Daoy (cell line): Measurements from ENCODE around the gene ZDHHC6. TPM values are rescaled to one million over a fixed set of nuclear protein-coding genes. Genes with fewer than 3 reads are reported as not detected.
"Not testable (repeated sequence)": the region's sequence is repeated elsewhere in the genome, so short reads cannot be mapped to it uniquely, and the experiment has no call there.

ENCODE experiments used
- DNase-seq: peaks from one replicate; pipeline ENCODE4 v3.0.0-alpha.2; 2015; ENCODE audit warnings: low read depth
- total RNA-seq: library from RNA; depleted of rRNA; stranded (reverse); fragments of >200 nt; shearing (Covaris generic); gene quantifications from 2 replicates; pipeline ENCODE4 v1.2.3, GENCODE V29; 2014

ZDHHC6 gene
- total RNA-seq, 1 experiment from 2014 or later: 26.3 TPM

DNA sequence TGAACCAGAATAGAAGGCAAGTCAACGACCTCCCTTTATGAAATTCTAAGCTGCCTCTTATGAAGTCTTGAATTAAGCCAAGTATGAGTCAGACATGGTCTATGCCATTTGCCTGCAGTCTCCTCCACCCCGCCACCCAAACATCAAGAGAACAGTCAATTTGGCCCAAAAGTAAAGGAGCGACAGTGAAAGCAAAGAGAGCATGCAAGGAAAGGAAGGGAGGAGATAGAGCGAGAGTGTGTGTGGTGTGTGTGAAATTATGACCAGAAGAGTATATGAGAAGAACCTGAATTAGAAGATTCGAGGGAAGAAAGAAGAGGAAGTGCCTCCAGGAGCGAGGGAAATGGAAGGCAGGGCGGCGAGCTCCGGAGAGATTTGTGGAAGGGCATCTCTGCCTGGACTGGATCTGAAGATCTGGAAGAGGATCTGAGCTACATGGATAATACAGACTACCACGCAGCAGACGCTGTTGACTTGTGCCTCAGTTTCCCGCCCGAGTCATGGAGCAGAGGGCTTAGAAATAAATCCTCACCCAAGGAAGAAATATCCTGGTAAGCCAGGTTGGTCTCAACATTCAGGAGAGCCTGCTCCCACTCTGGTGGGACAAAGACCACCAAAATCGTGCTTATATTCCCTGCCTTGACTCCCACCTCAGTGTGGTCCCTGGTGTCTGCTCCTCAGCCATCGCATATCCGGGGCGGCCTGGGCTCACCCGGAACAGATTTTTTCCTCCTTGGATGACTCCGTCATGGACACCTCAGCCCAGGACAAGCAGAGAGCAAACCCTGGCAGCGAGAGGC is 459 bp downstream of the ZDHHC6 start:
- DNase-seq: peak; percentile 6

DNA sequence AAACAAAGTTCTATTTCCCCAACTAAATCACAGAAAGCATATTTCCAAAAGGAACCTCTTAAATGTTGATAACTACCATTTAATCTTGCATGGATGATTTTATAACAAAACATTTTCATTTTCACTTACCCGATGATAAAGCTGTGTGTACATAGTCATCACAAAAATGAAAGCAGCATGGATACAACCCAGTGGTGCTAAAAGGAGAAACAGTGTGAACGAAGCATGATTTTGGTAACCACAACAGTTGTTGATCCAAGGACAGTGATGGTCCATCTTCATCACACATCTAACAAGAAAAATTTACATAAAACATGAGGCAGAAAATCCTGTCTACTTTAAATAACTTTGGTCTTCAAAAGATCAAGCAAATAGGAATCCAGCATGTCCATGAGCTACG is 4.7 kb downstream of the ZDHHC6 start:
- no peak for DNase-seq

DNA sequence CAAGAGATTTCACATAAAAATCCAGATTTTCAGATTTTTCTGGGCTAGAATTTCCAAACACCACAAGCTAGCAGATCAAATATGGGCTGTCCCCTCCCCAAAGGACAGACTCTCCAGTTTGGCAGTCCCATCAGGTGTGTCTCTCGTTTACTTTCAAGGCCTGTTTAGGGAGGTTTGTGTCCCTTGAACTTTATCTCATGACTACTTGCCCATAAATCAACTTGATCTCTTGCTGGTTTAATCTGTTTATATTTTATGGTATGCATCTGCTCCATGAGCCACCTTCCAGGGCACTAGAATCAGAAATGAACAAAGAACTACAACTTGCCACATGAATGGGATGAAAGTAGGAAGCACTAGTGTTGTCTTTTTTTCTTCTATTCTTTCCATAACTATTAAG is 5.2 kb downstream of the ZDHHC6 start:
- DNase-seq: no peak

DNA sequence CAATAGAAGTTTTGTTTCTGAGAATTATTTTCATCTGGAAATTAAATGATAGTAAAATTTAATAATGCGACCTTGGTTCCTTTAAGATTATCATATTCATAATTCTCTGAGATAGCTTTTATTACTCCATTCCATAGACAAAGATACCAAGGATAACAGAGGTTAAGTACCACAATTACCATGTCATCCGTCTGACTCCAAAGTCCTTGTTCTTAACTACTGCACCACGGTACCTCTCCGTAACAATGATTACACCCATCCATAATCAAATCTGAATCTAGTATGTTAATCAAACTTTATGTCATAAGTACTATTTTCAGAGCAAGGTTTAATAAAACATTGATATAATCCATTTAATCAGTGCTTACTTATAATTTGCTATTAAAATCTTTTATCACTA is 8.4 kb downstream of the ZDHHC6 start:
- DNase-seq: no peak

DNA sequence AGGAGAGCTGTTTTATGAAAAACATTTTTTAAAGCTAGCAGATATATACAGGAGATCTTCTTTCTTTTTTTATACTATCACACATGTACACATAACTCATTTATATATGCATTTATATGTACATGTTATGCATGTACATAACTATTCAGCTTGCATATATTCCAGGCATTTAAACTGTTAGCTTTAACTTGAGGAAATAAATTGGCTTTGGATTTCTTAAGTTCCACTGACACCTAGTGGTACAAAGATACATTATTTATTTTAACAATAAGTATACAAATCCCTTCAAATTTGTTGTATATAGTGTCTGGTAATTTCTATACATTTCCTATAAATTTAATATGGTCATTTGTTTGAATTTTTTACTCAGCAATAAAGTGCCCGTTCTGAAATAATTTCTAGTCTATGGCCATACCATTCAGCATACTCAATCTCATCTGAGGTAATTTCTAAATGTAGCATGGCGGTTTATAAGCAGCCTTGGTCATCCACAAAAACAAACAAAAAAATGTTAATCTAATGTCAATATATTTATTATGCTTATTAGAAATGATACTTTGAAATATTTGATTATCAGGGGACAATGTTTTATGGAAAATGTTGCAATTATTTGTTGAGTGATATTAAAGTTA is 11.6 kb downstream of the ZDHHC6 start:
- no peak for DNase-seq

DNA sequence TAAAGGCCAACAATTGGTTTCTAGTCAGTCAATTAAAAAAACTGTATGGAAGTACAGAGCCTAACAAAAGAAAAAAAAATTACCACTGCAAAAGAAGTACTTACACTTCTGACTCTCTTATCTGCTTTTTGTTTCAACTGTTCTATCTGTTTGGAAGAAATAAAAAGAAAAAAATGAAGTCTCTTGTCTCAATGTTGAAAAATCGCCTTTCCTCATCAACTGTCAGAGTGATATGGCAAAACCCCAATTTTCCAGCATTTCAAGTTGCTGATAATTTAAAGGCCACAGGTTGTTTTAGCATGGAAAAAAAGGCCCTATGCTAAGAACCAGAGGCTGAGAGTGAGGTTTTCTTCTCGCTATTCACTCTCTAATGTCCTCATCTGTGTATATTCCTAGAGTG is 13.6 kb downstream of the ZDHHC6 start:
- DNase-seq: no peak

DNA sequence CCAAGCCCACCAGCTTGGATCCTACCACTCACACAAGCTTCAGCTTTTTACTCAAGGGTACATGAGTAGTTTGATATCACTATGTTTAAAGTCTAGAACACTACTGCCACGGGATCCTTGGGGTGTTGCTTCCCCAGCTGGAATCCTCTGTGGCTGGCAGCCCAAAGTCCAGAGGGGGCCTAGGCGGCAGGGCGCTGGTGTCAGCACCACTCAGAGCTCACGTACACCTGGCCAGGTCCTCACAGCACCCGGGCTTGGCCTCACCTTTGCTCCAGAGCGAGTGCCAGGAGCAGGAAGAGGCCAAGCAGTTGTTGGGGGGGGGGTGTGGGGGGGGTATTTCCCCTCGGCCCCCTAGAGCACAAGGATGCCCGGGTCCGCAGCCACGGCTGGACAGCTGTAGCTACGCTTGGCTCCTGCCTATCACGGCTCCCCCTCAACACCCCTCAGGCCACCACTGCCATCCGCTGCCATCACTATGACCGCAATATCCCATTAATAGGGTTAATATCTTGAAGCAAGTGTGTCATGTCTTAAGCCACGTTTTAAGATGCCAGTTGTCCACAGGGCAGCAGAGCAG is 17.0 kb downstream of the ZDHHC6 start:
- DNase-seq: no peak

DNA sequence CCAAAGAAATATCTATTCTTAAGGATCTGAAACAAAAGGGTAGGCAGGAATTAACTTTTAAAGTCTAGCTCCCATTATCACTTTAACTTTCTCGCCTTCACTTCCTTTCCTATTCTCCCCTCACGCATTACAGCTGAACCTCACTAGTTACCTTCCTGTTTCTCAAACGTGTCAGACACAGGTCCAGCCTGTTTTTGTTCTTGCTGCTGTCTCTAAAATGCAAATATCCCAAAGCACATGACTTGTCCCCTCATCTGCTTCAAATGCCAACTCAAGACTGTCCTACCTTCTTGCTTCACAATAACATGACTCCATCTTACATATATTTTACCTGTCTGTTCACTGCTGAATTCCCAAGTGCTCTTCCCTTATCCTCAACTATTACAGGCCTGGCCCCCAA is 17.6 kb downstream of the ZDHHC6 start:
- DNase-seq: no peak

DNA sequence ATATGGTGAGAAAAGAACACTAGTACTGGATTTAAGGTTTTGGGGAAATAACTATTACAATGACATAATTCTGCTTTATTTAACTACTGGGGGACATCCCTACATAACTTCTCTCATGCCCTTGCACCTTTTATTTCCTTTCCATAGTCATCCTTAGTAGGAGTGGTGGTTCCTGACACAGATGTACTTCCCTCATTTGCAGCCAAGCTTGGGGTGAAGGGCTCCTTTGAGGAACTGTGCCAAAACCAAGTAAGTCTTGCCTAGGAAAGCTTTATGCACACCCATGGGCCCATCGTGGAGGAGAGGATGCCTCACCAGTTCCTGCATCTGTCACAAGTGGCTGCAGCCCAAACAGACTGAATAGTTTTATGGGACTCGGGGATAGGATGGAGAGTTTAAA is 20.6 kb downstream of the ZDHHC6 start:
- no peak for DNase-seq

DNA sequence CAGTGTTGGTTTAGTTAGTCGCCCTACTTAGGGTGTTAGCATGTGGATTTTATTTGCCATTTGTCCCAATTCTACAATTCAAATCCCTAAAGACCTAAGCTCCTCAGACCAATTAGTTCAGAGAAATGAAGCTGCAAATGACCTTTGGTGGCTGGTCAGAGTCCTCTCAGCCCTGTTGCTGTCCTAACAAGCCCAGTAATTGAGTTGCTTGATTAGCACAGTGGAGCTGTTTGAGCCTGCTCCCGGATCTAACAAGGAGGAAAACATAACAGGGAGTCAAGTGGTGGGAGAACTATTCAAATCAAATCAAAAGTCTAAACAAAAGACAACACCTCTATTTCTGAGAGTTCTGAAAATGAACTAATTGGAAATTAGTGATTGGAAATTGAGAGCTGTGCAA is 22.1 kb downstream of the ZDHHC6 start:
- DNase-seq: no peak

DNA sequence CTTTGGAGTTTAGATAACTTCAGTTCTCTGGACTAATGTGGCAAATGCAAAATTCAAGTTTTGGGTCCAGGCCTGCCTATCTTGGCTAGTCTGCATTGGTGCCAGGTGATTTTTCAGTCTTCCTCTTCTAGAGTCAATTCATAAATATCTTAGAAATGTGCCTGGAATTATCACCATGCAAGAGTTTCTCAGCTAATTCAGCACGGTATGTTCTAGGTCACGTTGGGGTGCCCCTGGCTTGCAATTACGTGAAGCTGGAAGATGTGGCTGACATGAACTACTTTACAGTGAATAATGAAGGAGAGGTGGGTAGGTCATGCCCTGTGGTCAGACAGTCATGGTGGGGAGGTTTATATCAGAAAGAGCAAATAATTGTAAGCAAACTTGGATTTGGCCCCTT is 25.0 kb downstream of the ZDHHC6 start:
- no peak for DNase-seq

DNA sequence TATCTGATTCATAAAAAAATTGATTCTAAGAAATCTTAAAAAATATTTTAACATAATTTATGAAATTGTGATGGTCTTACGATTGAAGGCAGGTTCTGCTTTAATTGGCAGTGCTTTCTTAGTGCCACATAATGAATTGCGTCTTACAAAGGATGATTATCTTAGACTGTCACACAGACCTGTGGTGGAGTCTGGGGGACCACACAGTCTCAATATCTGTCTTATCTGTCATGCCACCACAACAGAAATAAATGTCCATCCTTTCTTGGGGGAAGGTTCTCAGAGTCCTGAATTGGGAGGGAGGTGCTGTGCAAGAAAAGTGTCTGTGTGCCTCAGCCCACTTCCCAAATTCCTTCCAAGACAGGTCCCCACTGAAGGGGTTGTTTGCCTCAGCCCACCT is 34.0 kb downstream of the ZDHHC6 start:
- no peak for DNase-seq

DNA sequence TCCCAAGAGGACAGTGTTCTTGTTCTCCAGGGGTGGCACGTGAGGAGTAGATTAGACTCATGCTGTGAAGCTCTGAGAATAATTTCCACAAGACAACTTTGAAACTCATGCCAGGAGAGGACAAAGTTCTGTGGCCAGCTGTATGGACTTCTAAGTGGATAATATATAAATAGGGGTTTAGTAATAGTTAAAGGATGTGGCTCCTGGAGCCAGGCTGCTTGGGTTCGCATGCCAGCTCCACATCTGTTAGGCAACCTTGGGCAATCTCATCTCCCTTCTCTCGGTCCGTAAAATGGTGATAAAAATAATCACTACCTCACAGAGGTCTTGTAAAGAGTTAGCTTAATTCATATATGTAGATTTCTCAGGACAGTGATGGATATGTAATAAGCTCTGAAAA is 37.0 kb downstream of the ZDHHC6 start:
- DNase-seq: no peak

DNA sequence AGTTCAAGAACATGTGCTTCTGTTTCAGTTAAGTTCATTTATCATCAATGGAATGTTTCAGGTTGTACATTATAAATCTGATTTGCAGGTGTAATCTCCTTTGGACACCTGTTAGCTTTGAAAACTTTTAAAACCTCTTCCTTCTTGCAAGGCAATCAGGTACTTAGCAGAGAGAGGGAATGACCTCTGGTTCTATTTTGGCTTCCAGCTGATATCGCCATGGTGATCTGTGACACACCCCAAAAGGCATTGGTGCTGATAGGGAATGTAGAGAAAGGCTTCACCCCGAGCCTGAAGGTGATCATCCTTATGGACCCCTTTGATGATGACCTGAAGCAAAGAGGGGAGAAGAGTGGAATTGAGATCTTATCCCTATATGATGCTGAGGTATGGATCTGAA is 37.4 kb downstream of the ZDHHC6 start:
- no peak for DNase-seq

DNA sequence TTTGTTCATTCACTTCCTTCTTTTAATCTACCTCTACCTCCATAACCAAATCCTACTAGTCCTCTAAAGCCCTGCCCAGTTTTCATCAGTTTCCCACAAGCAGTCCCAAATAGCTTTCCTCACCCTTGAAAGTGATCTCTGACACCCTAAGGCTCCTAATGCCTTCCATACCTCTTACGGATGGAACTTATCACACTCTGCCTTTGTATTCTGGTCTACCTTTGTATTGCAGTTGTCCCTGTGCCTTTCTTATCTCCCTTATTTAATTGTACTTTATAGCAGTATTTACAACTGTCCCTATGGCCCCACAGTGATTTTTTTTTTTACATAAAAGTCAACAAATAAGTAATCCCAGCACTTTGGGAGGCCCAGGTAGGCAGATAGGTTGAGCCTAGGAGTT is 39.0 kb downstream of the ZDHHC6 start:
- DNase-seq: no peak

DNA sequence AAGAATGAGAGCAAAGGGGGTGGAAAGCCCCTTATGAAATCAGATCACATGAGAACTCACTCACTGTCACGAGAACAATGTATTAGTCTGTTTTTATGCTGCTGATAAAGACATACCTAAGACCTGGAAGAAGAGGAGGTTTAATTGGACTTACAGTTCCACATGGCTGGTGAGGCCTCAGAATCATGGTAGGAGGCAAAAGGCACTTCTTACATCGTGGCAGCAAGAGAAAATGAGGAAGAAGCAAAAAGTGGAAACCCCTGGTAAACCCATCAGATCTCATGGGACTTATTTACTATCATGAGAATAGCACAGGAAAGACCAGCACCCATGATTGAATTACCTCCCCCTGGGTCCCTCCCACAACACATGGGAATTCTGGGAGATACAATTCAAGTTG is 39.9 kb downstream of the ZDHHC6 start:
- not testable (repeated sequence) for DNase-seq

DNA sequence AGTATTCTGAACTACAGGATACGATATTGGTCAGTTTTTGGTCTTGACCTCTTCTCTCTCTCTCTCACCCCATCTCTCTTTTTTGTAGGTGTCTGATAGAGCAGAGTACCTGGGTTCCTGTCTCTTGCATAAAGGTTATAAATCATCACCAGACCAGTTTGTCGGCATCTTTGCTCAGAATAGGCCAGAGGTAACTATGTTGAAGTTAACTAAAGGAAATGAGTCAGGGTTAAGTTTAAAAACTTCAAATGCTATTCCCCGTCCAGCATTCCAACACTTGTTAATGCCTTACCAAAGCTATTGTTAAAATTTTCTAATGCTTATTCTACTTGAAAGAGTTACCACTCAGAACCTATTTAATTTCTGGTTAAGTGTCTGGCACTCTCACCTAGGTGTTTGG is 42.1 kb downstream of the ZDHHC6 start:
- no peak for DNase-seq

DNA sequence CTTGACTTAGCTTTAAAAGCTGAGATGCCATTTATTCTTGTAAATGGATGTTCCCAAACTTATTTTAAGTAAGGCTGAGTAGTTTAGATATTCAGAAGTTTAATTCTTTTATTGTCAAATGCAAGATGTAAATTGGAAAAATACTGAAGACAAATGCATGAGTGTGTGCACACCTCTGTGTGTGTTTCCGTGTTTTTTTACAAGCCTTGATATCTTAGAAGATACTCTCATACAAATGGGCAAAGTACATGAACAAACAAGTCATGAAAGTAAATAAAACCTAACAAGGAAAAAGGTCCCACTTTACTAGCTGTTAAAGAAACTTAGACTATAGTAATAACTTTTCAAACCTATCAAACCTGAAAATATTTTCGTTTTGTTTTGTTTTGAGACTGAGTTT is 43.8 kb downstream of the ZDHHC6 start:
- no peak for DNase-seq

DNA sequence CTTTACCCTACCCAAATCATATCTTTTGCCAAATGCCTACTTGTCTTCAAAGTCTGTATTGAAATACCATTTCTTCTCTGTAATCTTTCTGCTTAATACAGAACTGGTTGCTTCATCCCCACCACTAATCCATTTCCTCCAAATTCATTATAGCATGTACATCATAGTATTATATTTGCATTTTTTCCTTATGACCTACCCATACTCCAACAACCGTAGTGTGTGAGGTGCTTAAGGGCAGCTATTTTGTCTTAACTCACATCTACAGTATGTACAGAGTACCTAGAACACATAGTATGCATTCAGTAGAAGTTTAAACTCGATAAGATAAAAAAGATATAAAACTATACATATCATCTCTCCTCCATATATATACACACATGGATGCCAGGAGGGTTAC is 49.1 kb downstream of the ZDHHC6 start:
- no peak for DNase-seq

DNA sequence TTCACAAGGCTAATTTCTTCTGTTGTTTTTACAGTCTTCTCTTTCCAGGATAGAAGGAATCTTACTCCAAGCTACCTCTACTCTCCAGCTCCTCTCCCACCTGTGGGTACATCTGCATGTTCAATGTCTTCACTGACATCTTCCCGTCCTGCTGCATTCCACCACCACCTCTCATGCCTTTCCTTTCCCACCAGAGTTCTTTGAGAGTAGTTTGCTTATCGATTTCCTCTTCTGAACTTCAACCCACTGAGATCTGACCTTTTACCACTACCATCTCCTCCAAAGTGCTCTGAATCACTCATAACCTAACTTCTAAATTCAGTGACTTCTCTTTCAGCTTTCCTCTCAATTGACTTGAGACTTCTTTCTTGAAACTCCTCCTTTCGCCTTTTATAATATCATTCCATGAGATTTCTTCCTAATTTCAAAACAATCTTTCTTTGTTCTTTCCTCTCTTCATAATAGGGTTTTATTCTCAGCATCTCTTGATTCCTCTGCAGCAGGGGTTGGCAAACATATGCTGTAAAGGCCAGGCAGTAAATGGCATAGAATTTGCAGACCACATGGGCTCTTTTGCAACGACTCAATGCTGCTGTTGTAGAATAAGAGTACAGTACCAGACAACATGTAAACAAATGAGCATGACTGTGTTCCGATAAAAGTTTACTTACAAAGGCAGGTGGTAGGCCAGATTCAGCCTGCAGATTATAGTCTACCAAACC is 50.7 kb downstream of the ZDHHC6 start:
- DNase-seq: no peak

DNA sequence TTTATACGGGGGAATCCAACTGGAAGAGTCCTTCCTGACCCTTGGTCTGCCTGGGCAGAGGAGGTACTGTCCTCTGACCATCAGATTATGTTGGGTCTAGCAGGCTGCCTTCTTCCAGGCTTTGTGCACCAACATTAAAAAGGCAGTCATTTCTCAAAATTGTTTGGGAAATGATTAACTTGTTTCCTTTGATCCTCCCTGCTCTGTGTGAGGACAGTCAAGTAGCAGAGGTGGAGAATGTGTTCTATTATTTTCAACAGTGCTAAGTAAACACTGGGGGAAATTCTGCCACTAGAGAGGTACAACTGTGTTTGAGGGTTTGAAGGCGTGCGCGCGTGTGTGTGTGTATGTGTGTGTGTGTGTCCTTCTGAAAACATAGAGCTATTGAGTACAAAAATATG is 52.2 kb downstream of the ZDHHC6 start:
- no peak for DNase-seq

DNA sequence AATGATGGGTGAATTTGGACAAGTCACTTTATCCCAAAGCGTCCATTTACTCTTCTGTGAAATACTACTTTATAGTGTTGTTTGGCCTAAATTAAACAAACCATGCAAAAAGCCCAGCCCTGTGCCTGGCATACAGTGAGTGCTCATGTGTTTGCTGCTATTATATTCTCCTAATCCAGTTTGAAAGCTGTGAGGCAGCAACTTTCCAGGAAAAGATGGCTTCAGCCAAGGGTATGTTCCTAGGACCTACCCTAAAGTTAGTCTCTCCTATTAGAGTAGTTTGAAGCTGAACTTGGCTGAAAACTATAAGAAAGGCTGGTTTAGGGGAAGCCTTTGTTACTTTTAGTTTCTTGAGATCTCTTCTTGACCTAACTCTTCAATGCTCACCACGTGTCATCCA is 52.9 kb downstream of the ZDHHC6 start:
- no peak for DNase-seq

DNA sequence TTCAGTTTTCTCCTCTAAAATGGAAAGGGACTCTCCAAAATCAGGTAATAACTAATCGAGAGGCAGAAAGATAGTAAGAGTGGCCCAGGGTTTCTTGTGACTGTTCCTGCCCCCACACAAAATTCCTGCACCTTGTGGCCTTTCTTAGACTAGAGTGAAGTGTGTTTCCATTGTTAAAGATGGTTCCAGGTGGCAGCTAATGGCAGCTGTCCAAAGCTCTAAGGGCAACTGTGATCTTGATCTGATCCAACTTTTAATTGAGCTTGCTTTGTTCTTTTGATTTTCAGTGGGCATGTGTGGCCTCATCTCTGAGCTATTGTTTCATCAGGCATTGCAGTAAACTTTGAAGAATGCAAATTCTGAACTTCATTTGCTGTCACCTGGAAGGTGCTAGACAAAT is 53.4 kb downstream of the ZDHHC6 start:
- DNase-seq: no peak
